Ureter (tissue), 1 donor: Measurements from ENCODE around the gene C19orf53. TPM values are rescaled to one million over a fixed set of nuclear protein-coding genes. Genes with fewer than 3 reads are reported as not detected.
"Not testable (repeated sequence)": the region's sequence is repeated elsewhere in the genome, so short reads cannot be mapped to it uniquely, and the experiment has no call there.

Experiments used
- DNase-seq: peaks from one replicate; pipeline ENCODE4 v3.0.0-alpha.2; 2020; ENCODE audit warnings: low spot score
- total RNA-seq: library from RNA; stranded (reverse); gene quantifications from one replicate; pipeline ENCODE4 v1.2.4, GENCODE V29; 2023
- donor health status: DM: yes; HTN: yes; CAD: no.

The C19orf53 gene
- total RNA-seq: 78.2 TPM

- DNase-seq: peak; percentile 90
Measured at GRCh38 chr19:13774217-13775191, at the start of gene C19orf53. C19orf53 (plus strand) TSS chr19:13774456; CDS start chr19:13774478, 22 bp downstream.

GRCh38 chr19:13726323-13726722 lies 47.9 kb upstream of the C19orf53 start:
- no peak for DNase-seq

GRCh38 chr19:13727798-13728197 lies 46.5 kb upstream of the C19orf53 start:
- no peak for DNase-seq

- no peak for DNase-seq
Measured at GRCh38 chr19:13729859-13730258, 44.4 kb upstream of the C19orf53 start.

- peak; percentile 94 for DNase-seq
Measured at GRCh38 chr19:13731147-13731964, 42.9 kb upstream of the C19orf53 start.

GRCh38 chr19:13732337-13732736 lies 41.9 kb upstream of the C19orf53 start:
- DNase-seq: no peak

GRCh38 chr19:13734751-13735150 lies 39.5 kb upstream of the C19orf53 start:
- DNase-seq: no peak

GRCh38 chr19:13738073-13738472 lies 36.2 kb upstream of the C19orf53 start:
- no peak for DNase-seq

- DNase-seq: no peak
Measured at GRCh38 chr19:13741893-13742292, 32.4 kb upstream of the C19orf53 start.

- no peak for DNase-seq
Measured at GRCh38 chr19:13742756-13743155, 31.5 kb upstream of the C19orf53 start.

- DNase-seq: no peak
Measured at GRCh38 chr19:13744174-13744573, 30.1 kb upstream of the C19orf53 start.

GRCh38 chr19:13747098-13747453 lies 27.2 kb upstream of the C19orf53 start:
- DNase-seq: no peak

- no peak for DNase-seq
Measured at GRCh38 chr19:13748169-13748828, 26.0 kb upstream of the C19orf53 start.

- DNase-seq: no peak
Measured at GRCh38 chr19:13751436-13751835, 22.8 kb upstream of the C19orf53 start.

GRCh38 chr19:13753622-13754021 lies 20.6 kb upstream of the C19orf53 start:
- not testable (repeated sequence) for DNase-seq

- no peak for DNase-seq
Measured at GRCh38 chr19:13756210-13756609, 18.0 kb upstream of the C19orf53 start.

GRCh38 chr19:13757805-13758772 lies 16.2 kb upstream of the C19orf53 start:
- no peak for DNase-seq

GRCh38 chr19:13758795-13759194 lies 15.5 kb upstream of the C19orf53 start:
- DNase-seq: no peak

GRCh38 chr19:13761423-13761822 lies 12.8 kb upstream of the C19orf53 start:
- DNase-seq: no peak

- DNase-seq: no peak
Measured at GRCh38 chr19:13762635-13763235, 11.5 kb upstream of the C19orf53 start.
